HG03439 (cell line): ENCODE measurements around the gene UNC80.

ENCODE experiments used
- ATAC-seq: cut with Tn5 transposase; IDR thresholded peaks from one replicate; pipeline ENCODE4 v1.9.1; 2021; ENCODE audit warnings: mild to moderate bottlenecking, moderate library complexity; ENCODE audit not compliant: unreplicated experiment

The UNC80 gene

DNA sequence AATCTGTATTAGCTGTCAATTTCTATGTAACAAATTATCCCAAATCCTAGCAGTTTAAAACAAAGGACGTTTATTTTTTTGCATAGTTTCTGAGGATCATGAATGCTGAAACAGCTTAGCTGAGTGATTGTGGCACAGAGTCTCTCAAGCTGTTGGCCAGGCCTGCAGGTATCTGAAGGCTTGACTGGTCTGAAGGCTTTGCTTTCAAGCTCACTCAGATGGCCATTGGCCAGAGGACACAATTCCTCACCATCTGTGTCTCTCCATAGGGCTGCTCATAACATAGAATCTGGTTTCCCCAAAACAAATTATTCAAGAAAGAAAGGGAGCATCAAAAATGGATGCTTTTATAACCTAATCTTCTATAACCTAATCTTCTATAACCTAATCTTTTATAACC, 33.7 kb downstream of the UNC80 start:
- ATAC-seq = no peak

DNA sequence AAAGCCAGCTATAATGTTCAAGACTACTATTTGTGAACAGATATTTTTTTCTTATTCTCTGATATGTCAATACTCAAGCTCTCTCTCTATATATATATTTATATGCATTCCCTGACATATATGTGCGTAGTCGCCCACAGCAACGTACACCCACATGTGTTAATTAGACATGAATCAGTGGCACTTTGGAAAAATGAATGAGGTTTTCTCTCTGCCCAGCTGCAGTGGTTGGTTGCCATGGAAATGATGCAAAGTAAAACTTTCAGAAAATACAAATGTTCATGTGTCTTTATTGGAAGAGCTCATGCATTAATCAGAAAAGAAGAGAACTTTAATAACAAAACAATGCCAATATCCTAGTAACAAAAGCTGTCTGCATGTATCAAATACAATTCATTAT, 34.7 kb downstream of the UNC80 start:
- ATAC-seq = no peak

- ATAC-seq = no peak
Observed at GRCh38 chr2:209808521-209808920, 36.9 kb downstream of the UNC80 start.

DNA sequence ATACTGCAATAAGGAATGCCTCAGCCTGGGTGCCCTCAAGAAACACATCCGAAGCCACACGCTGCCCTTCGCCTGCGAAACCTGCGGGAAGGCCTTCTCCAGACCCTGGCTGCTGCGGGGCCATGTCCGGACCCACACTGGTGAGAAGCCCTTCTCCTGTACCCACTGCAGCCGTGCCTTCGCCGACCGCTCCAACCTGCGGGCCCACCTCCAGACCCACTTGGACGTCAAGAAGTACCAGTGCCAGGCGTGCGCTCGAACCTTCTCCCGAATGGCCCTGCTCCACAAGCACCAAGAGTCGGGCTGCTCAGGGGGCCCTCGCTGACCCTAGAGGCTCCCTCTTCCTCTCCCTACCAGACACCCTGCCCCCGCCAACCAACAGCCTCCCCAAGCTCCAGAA, 37.6 kb downstream of the UNC80 start:
- no peak for ATAC-seq

GRCh38 chr2:209817844-209818271, 46.2 kb downstream of the UNC80 start:
- no peak for ATAC-seq

GRCh38 chr2:209818939-209819338, 47.3 kb downstream of the UNC80 start:
- no peak for ATAC-seq

DNA sequence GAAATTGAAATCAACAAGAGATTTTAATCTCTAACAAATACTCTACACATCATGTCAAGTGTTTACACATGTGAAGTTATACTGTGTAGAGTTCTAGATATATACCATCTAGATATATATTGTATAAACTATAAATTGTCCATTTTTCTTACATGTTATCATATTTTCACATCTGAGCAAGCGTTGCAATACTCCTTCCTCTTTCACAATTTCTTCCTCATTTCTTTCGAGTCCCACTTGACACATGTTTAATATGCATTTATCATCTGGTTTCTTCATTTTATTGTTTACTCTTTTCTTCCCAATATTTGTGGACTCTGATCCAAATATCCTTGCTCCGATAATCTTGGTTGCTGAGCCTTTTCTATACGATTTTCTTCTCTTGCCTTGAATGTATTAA, 50.2 kb downstream of the UNC80 start:
- ATAC-seq = no peak

DNA sequence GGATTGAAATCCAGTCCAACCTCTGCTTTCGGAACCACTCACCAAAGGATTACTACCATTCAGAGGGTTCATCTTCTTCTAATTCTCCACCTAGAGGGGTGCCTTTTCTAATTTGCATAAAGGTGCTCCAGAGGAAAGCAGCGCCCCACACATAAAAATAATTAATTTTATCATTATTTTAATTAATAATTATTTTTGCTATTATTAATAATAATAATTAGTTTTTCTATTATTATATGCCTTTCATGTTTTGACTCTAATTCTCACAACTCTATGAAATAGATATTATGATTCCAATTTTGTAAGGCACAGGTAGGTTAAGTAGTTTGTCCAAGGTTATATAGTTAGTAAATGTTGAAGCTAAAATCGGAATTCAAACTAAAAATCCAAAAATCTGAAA, 51.9 kb downstream of the UNC80 start:
- ATAC-seq = no peak

DNA sequence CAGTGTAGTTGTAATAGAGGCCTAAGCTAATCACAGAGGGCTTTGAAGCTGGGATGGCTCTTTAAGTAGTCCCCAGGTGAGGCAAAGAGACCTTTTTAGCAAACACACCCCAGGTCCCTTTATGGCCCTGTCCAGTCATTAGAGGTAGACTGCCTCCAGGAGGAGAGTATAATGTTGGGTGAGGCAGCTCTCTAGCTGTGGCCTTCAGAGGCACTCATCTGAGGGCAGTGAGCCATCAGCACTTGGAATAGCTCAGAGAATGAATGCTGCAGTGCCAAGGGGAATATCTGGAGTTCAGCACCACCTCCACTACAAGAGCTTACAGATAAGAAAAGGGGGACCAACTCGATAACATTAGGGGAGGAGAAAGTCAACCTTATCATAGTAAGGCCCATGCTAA, 52.8 kb downstream of the UNC80 start:
- ATAC-seq = no peak

- no peak for ATAC-seq
Observed at GRCh38 chr2:209830722-209831465, 59.3 kb downstream of the UNC80 start.

- no peak for ATAC-seq
Observed at GRCh38 chr2:209834767-209835166, 63.1 kb downstream of the UNC80 start.

- ATAC-seq = no peak
Observed at GRCh38 chr2:209840434-209840833, 68.8 kb downstream of the UNC80 start.

GRCh38 chr2:209845666-209846065, 74.0 kb downstream of the UNC80 start:
- no peak for ATAC-seq

GRCh38 chr2:209864716-209865295, 93.2 kb downstream of the UNC80 start:
- no peak for ATAC-seq

GRCh38 chr2:209868271-209868994, 96.8 kb downstream of the UNC80 start:
- ATAC-seq = no peak

GRCh38 chr2:209870067-209870466, 98.4 kb downstream of the UNC80 start:
- no peak for ATAC-seq

GRCh38 chr2:209872675-209873074, 101.0 kb downstream of the UNC80 start:
- no peak for ATAC-seq

DNA sequence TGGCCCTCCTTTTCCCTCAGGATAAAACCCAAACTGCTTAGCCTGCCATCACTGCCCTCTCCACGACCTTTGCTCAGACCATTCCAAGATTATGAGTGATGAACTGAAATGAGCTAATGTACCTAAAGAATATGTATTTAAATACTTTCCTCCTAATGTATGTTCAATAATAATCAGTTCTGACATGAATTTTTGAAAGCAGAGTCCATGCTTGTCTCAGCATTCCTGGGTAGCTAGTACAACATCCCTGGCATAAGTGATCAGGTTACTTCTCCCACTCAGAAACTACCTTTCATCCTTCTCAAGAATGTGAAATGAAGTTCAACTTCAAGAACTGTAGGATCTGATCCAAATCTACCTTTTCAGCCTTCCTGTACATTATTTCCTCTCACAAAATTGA, 103.6 kb downstream of the UNC80 start:
- ATAC-seq = no peak

GRCh38 chr2:209876211-209876610, 104.6 kb downstream of the UNC80 start:
- no peak for ATAC-seq

DNA sequence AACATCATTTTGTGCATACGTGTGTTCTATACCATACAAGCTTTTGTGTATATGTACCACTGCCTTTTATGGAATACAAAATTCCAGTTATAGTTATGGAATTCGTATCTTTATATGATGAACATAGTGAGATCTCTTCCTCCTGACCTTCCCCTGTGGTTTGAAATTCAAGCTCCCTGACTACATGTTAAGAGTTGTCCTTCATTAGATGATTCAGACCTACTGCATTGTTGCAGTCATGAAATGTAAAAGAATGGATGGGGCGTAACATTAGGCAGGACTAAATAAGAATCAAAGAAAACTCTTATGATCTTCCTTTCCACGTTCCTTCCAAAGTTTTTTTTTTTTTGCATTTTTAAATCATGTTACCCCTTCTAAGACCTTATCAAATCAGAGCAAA, 107.1 kb downstream of the UNC80 start:
- ATAC-seq = no peak

GRCh38 chr2:209900638-209901037, 129.0 kb downstream of the UNC80 start:
- ATAC-seq = no peak

GRCh38 chr2:209901172-209901571, 129.5 kb downstream of the UNC80 start:
- ATAC-seq = no peak
